Placental pericyte (primary cell): ENCODE results near the gene BRINP3. TPM values are rescaled to one million over a fixed set of nuclear protein-coding genes. Genes with fewer than 3 reads are reported as not detected.

Experiments
- total RNA-seq: library from RNA; depleted of rRNA; stranded (reverse); fragments of >200 nt; gene quantifications from 2 replicates; pipeline ENCODE4 v1.2.3, GENCODE V29; 2012

Gene BRINP3
- not detected in 2 replicates for total RNA-seq

GRCh38 chr1:190477762-190478148 lies at the start of gene BRINP3:
BRINP3 (minus strand) TSS chr1:190477864.

